GM12878 (cell line): ENCODE data around the gene ZNF670.

Experiments
- BRCA1 ChIP-seq: IDR thresholded peaks from 2 replicates; pipeline ENCODE4 v1.6.1; 2011; ENCODE audit warnings: low read depth, low read length, improper control_type of control experiment
- CTCF ChIP-seq, 3 experiments: IDR thresholded peaks in 2 of 3; conservative IDR thresholded peaks in 1 of 3; 2 replicates each; pipeline ENCODE4 v1.5.1; 2011; ENCODE audit warnings: low read depth in 3 of 3, low read length in 3 of 3, mild to moderate bottlenecking in 3 of 3, control low read depth in 2 of 3, moderate library complexity in 2 of 3, inconsistent platforms in 1 of 3, mixed read lengths in 1 of 3; ENCODE audit not compliant: control insufficient read depth in 2 of 3, insufficient read depth in 1 of 3; ENCODE audit errors: extremely low read depth in 1 of 3
- EZH2 ChIP-seq: IDR thresholded peaks from 2 replicates; pipeline ENCODE4 v1.6.1; 2012; ENCODE audit warnings: low read depth, mild to moderate bottlenecking, control low read depth, inconsistent platforms, low read length, borderline replicate concordance; ENCODE audit not compliant: control insufficient read depth
- NFIC ChIP-seq: IDR thresholded peaks from 2 replicates; pipeline ENCODE4 v1.6.1; 2012; ENCODE audit warnings: low read depth, mild to moderate bottlenecking, inconsistent platforms, low read length, moderate library complexity
- NRF1 ChIP-seq: conservative IDR thresholded peaks from 2 replicates; pipeline ENCODE4 v1.6.1; 2011; ENCODE audit warnings: mild to moderate bottlenecking, low read depth, low read length, improper control_type of control experiment
- POLR2A ChIP-seq: IDR thresholded peaks from 2 replicates; pipeline ENCODE4 v1.6.1; 2011; ENCODE audit warnings: low read depth, mild to moderate bottlenecking, low read length
- POLR2AphosphoS2 ChIP-seq: IDR thresholded peaks from 2 replicates; pipeline ENCODE4 v1.6.1; 2011; ENCODE audit warnings: low read depth, mild to moderate bottlenecking, low read length, improper control_type of control experiment, moderate library complexity
- POLR2AphosphoS5 ChIP-seq: IDR thresholded peaks from 2 replicates; pipeline ENCODE4 v1.6.1; 2011; ENCODE audit warnings: mild to moderate bottlenecking, low read length, inconsistent platforms
- REST ChIP-seq: IDR thresholded peaks from 2 replicates; pipeline ENCODE4 v1.6.1; 2012; ENCODE audit warnings: mild to moderate bottlenecking, low read depth, low read length
- SRF ChIP-seq, 2 experiments: IDR thresholded peaks; 2 replicates each; pipeline ENCODE4 v1.6.1; 2011; ENCODE audit warnings: low read depth in 2 of 2, low read length in 2 of 2, mild to moderate bottlenecking in 1 of 2, moderate library complexity in 1 of 2
- ZNF384 ChIP-seq: IDR thresholded peaks from 2 replicates; pipeline ENCODE4 v1.6.1; 2012; ENCODE audit warnings: low read depth, mild to moderate bottlenecking, low read length, improper control_type of control experiment, borderline replicate concordance

- TF ChIP-seq REST (no peak), EZH2 (no peak), POLR2A (no peak), POLR2AphosphoS5 (no peak), SRF (IDR thresholded peaks at IDR 0.05; ENCODE audit: low read depth in 2 of 2, low read length in 2 of 2) (no peak), BRCA1 (no peak), CTCF (IDR thresholded peaks at IDR 0.05 in 2 of 3, conservative IDR thresholded peaks at IDR 0.05 in 1 of 3; ENCODE audit: control insufficient read depth in 2 of 3, extremely low read depth in 1 of 3, insufficient read depth in 1 of 3, low read depth in 3 of 3, low read length in 3 of 3) (no peak), ZNF384 (no peak), NFIC (no peak), POLR2AphosphoS2 (no peak), NRF1 (no peak)
These were observed 36.9 kb upstream of the ZNF670 start for GRCh38 chr1:247115545-247115944.
